Measurements from ENCODE around the gene D2HGDH. TPM values are rescaled to one million over a fixed set of nuclear protein-coding genes. Genes with fewer than 3 reads are reported as not detected.

D2HGDH gene
- total and polyA plus RNA-seq, 2 of the 13 experiments (the other 11 are each of a cell fraction or from before 2014, with no cell fraction given): 19.2 to 20.3 TPM

GRCh38 chr2:241736111-241736510, 1.7 kb downstream of the D2HGDH start (continued):
- TF ChIP-seq ZNF501 (CRISPR knock-in tag; IDR thresholded peaks at IDR 0.05) (no peak), ISL2 (CRISPR knock-in tag; IDR thresholded peaks at IDR 0.05) (0 out of 2 replicates have a peak, but pooled peaks have one; percentile 19)

- Histone ChIP-seq H4K20me1 (ENCODE audit: insufficient read depth, low read length) (no peaks in the 10 kb centered on the region), H3K4me1 (ENCODE audit: insufficient read depth, low read length) (peaks cover 44% of the 10 kb centered on the region), H3K36me3 (replicated peaks in 1 of 2; ENCODE audit: control insufficient read depth in 1 of 2, insufficient read depth in 2 of 2, low read length in 2 of 2) (peaks cover 0 to 2% of the 10 kb centered on the region in 2 experiments; a peak in 1 of 5 replicates), H3K27ac (ENCODE audit: extremely low read length, insufficient read depth, low read length) (no peak overlapping the region), H2AFZ (ENCODE audit: low read length) (no peak overlapping the region), H3K27me3 (ENCODE audit: control insufficient read depth in 1 of 2, insufficient read depth in 2 of 2, low read length in 2 of 2) (no peaks in the 10 kb centered on the region; a peak in 2 of 5 replicates), H3K4me2 (ENCODE audit: low read depth, low read length) (no peak overlapping the region), H3K4me3 (replicated peaks in 1 of 3; ENCODE audit: insufficient read depth in 1 of 3, low read depth in 2 of 3, low read length in 3 of 3) (no peak overlapping the region), H3K9me3 (ENCODE audit: low read length) (no peaks in the 10 kb centered on the region), H3K9ac (ENCODE audit: insufficient read depth, low read depth, low read length) (no peak overlapping the region), H3K79me2 (ENCODE audit: insufficient read depth, low read length) (peaks cover 3% of the 10 kb centered on the region)
- ChIA-PET CTCF (ENCODE audit: low intra/inter-chr PET ratio, low total read pairs) (no interaction called here), POLR2A (interaction anchor here (6.5 kb wide), 1 partner anchor 35 kb away, joined by 113 read pairs; the partner anchor contains the start of gene GAL3ST2)
- ATAC-seq (no peak), FAIRE-seq (no peak), DNase-seq (ENCODE audit: low spot score) (no peak)
- in situ Hi-C loops (cut with HindIII; ENCODE audit: extremely low pct_ligation_motif_present, low pct_unique_long_range_greater_than_20kb): loop anchor here (10.0 kb wide), 1 partner anchor 137 kb away; no protein-coding TSS in a partner anchor
- no TSS peak for BruUV-seq (replicated peaks)
- 98% methylated on average over 9 of the region's 17 CpGs for WGBS (ENCODE audit: low lambda C conversion rate)
- TF ChIP-seq ZNF343 (CRISPR knock-in tag; IDR thresholded peaks at IDR 0.05): no peak
- TF ChIP-seq RBFOX2 (IDR thresholded peaks at IDR 0.05; ENCODE audit: low read depth, low read length): peak; percentile 23; the same call in 1 of the 2 replicates
- no peak for TF ChIP-seq ZNF800 (CRISPR knock-in tag; IDR thresholded peaks at IDR 0.05)
- TF ChIP-seq BRD4 (CRISPR knock-in tag; IDR thresholded peaks at IDR 0.05): 0 out of 2 replicates have a peak, but pooled peaks have one; percentile 23
- TF ChIP-seq ATF6 (CRISPR knock-in tag; conservative IDR thresholded peaks at IDR 0.05): no peak
- TF ChIP-seq AGO2 (optimal IDR thresholded peaks at IDR 0.05; ENCODE audit: low read depth, low read length): peak; percentile 93
- no peak for TF ChIP-seq ZNF747 (CRISPR knock-in tag; IDR thresholded peaks at IDR 0.05; ENCODE audit: borderline replicate concordance)
- no peak for TF ChIP-seq MAF1 (CRISPR knock-in tag; IDR thresholded peaks at IDR 0.05; ENCODE audit: borderline replicate concordance)
- intact Hi-C loops (cut with micrococcal nuclease; ENCODE audit: unreplicated experiment): no loop called here
Measured at GRCh38 chr2:241738040-241738686, 3.7 kb downstream of the D2HGDH start.

Data from HepG2 (cell line).